GM19455 (cell line): ENCODE data around the gene FOXA1.

Source experiments
- ATAC-seq: cut with Tn5 transposase; IDR thresholded peaks from one replicate; pipeline ENCODE4 v1.9.1; 2021; ENCODE audit not compliant: unreplicated experiment

The FOXA1 gene

GRCh38 chr14:37594971-37595808 is at the start of gene FOXA1, which contains the start of gene TTC6:
TSS of gene FOXA1 (minus strand) at chr14:37595249. CDS start at chr14:37594972, 277 bp downstream.
TSS of gene TTC6 (plus strand) at chr14:37595629. CDS start at chr14:37622065, 26,436 bp downstream.
- ATAC-seq = no peak

GRCh38 chr14:37643701-37644100 is 48.7 kb upstream of the FOXA1 start:
- ATAC-seq = no peak

GRCh38 chr14:37642125-37642524 is 47.1 kb upstream of the FOXA1 start:
- ATAC-seq = no peak

GRCh38 chr14:37641117-37641516 is 46.1 kb upstream of the FOXA1 start:
- ATAC-seq = no peak

GRCh38 chr14:37638599-37638998 is 43.5 kb upstream of the FOXA1 start:
- ATAC-seq = no peak

- no peak for ATAC-seq
Measured at GRCh38 chr14:37637341-37637740, 42.3 kb upstream of the FOXA1 start.

GRCh38 chr14:37625597-37626595 is 30.8 kb upstream of the FOXA1 start:
- ATAC-seq = no peak

GRCh38 chr14:37623971-37624370 is 28.9 kb upstream of the FOXA1 start:
- no peak for ATAC-seq

- ATAC-seq = no peak
Measured at GRCh38 chr14:37623426-37623951, 28.4 kb upstream of the FOXA1 start.

GRCh38 chr14:37622231-37622923 is 27.3 kb upstream of the FOXA1 start:
- ATAC-seq = no peak

GRCh38 chr14:37620856-37621255 is 25.8 kb upstream of the FOXA1 start:
- ATAC-seq = no peak

GRCh38 chr14:37618498-37619028 is 23.5 kb upstream of the FOXA1 start:
- no peak for ATAC-seq

GRCh38 chr14:37617864-37618365 is 22.9 kb upstream of the FOXA1 start:
- no peak for ATAC-seq

GRCh38 chr14:37616853-37617252 is 21.8 kb upstream of the FOXA1 start:
- ATAC-seq = no peak

GRCh38 chr14:37615582-37616289 is 20.7 kb upstream of the FOXA1 start:
- ATAC-seq = no peak

- ATAC-seq = no peak
Measured at GRCh38 chr14:37610945-37611523, 16.0 kb upstream of the FOXA1 start.

- no peak for ATAC-seq
Measured at GRCh38 chr14:37608649-37609048, 13.6 kb upstream of the FOXA1 start.

- ATAC-seq = no peak
Measured at GRCh38 chr14:37606678-37607077, 11.6 kb upstream of the FOXA1 start.

GRCh38 chr14:37603688-37604251 is 8.7 kb upstream of the FOXA1 start:
- no peak for ATAC-seq
